ENCODE data around the gene RTTN.

Gene RTTN

DNA sequence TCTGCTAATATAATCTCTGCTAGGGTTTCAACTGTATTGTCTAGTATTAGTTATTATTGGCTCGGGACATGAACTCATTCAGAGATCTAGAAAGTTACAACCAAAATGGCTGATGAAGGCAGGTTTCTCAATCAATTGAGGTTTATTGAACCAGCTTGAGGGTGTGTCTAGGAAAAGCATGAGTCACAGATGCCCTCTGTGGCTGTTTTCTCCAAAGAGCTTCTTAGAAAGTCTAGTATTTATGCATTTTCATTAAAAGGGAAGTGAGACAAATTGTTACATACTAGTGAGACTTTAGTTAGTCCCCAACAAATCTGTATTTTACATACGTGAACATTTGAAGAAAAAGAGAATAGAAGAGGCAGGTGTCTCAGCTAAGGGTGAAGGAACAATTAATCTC is 23.0 kb upstream of the RTTN start:
- no peak for TF ChIP-seq CTCF (IDR thresholded peaks at IDR 0.05; ENCODE audit: control insufficient read depth, insufficient read depth, low read depth, low read length, missing control alignments)
- no peak overlapping the region for H3K4me3 ChIP-seq (ENCODE audit: control insufficient read depth, low read depth, low read length)
- no peak for DNase-seq (ENCODE audit: low read depth)

- no peak for DNase-seq (ENCODE audit: low read depth)
- no peak overlapping the region for H3K4me3 ChIP-seq (ENCODE audit: control insufficient read depth, low read depth, low read length)
- no peak for TF ChIP-seq CTCF (IDR thresholded peaks at IDR 0.05; ENCODE audit: control insufficient read depth, insufficient read depth, low read depth, low read length, missing control alignments)
These were observed 22.0 kb upstream of the RTTN start for GRCh38 chr18:70227438-70227837.

DNA sequence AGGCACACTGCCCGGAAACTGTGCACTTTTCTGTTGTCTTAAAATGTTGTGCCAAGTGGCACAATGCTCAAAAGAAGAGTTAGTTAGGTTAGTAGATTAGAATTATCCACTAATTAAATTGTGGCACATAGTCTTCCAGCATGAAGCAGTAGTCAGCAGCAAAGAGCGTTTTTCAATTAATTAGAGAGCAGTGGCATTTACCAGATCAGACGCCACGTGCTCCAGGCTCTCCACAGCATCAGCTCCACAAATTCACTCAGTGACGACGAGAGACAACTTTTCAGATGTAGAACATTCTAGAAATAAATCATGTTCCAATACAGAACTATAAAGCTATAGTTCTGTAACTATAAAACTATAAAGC is 16.4 kb upstream of the RTTN start:
- H3K4me3 ChIP-seq (ENCODE audit: control insufficient read depth, low read depth, low read length) = no peak overlapping the region

DNA sequence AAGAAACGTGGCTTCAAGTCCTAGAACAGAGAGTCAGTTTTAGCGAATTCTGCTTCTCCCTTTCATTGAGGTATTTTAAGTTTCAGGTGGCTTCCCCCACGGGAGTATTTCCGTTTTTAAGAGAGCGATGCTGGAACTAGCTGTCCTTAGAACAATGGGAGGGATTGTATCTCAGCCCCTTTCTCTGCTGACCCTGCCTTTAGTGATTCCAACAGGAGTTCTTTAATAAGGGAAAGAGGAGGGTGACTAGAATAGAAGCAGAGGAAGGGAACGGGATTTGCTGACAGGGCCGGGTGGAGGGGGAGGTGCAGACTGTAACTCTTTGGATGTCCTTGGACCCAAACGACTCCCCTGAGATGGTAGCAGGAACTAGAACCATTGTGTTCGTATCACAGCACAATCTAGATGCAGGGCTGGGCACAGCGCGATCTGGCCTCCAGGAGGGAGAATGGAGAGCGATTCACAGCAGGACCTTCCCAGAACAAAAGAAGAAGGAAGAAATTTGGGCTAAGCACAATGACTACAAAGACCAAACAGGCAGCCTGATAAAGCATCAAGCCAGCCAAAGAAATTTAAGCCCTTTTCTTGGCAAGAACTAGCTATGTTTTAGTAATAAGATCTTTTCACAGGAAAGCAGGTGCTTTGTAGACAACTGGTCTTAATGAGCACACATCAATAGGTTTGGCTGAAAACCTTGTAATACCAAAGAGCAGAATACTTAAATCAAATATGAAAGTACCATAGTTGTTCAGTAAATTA is 15.8 kb upstream of the RTTN start:
- TF ChIP-seq CTCF (IDR thresholded peaks at IDR 0.05; ENCODE audit: control insufficient read depth, insufficient read depth, low read depth, low read length, missing control alignments) = no peak
- H3K4me3 ChIP-seq (ENCODE audit: control insufficient read depth, low read depth, low read length) = no peak overlapping the region
- DNase-seq (ENCODE audit: low read depth) = no peak

More for the DNA sequence above, 16.4 kb upstream of the RTTN start:
- no peak for DNase-seq (ENCODE audit: low read depth)
- no peak for TF ChIP-seq CTCF (IDR thresholded peaks at IDR 0.05; ENCODE audit: control insufficient read depth, insufficient read depth, low read depth, low read length, missing control alignments)

GRCh38 chr18:70220628-70221027 is 15.1 kb upstream of the RTTN start:
- no peak for TF ChIP-seq CTCF (IDR thresholded peaks at IDR 0.05; ENCODE audit: control insufficient read depth, insufficient read depth, low read depth, low read length, missing control alignments)
- DNase-seq (ENCODE audit: low read depth) = no peak
- no peak overlapping the region for H3K4me3 ChIP-seq (ENCODE audit: control insufficient read depth, low read depth, low read length)

DNA sequence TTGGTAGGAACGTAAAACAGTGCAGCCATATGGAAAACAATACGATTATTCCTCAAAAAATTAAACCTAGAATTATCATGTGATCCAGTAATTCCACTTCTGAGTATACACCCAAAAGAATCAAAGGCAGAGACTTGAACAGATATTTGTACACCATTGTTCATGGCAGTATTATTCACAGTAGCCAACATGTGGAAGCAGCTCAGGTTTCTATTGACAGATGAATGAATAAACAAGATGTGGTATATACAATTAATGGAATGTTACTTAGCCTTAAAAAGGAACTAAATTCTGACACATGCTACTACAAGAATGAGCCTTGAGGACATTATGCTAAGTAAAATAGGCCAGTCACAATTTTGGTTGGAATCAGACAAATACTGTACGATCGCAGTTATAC is 14.2 kb upstream of the RTTN start:
- TF ChIP-seq CTCF (IDR thresholded peaks at IDR 0.05; ENCODE audit: control insufficient read depth, insufficient read depth, low read depth, low read length, missing control alignments) = no peak
- no peak for DNase-seq (ENCODE audit: low read depth)
- no peak overlapping the region for H3K4me3 ChIP-seq (ENCODE audit: control insufficient read depth, low read depth, low read length)
